HFF-Myc (cell line): Measurements from ENCODE around the gene COA7.

ENCODE experiments used
- DNase-seq: peaks from one replicate; pipeline ENCODE4 v3.0.0-alpha.2; 2011; ENCODE audit warnings: low read depth; ENCODE audit errors: extremely low read depth
- H3K4me3 ChIP-seq: replicated peaks from 2 replicates; pipeline ENCODE4 v1.5.1; 2011; ENCODE audit warnings: low read depth, mild to moderate bottlenecking, control low read depth, low read length
- TF ChIP-seq, protein P1 (sequence below): IDR thresholded peaks from 2 replicates; pipeline ENCODE4 v1.5.1; 2012; ENCODE audit warnings: mild to moderate bottlenecking, low read depth, low read length, control low read depth; ENCODE audit errors: missing control alignments

The COA7 gene

DNA sequence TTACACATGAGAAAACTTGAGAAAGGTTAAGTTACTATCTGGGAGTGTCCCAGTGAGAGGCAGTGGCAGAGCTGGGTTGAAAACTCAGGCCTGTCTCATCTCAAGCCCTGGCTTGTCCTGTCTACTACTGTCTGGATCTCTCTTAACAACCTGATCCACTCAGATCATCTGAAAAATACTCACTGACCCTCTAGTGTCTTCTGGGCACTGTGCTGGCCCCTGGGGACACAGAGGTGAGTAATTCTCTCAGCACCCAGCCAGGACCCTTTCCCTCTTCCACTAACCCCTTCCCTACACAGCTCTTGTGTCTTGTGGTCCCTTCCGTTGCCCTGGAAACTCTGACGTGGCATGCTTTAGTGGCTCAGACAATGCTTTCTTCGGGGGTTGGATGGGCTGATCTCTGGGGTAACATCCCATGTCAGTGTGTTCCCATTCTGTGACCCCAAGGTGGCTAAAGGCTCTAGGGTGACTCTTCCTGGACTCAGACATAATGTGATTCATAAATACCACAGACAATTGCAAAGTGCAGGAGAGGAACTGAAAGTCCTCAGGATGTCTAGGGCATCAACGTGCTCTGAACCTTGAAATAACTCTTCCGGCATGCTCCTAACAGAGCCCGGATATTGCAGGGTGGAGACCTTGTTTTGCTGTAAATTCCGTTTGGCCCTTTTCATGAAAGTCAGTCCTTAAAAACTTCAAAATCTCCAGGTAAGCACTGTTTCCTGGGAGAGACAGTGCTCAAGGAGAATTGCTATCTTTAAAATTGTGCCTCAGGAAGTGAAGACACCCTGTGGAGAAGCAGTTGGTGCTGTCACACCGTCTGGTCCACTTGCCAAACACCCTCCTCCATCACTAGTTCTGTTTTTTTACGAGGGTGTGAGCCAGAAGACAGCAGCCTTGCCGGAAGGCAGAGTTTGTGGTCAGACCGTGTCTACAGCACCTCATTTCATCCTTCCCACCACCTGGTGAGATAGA is 61.1 kb downstream of the COA7 start:
- no peak overlapping the region for H3K4me3 ChIP-seq
- DNase-seq = no peak

GRCh38 chr1:52635321-52636089 is 62.6 kb downstream of the COA7 start:
- no peak overlapping the region for H3K4me3 ChIP-seq
- TF ChIP-seq, protein P1, sequence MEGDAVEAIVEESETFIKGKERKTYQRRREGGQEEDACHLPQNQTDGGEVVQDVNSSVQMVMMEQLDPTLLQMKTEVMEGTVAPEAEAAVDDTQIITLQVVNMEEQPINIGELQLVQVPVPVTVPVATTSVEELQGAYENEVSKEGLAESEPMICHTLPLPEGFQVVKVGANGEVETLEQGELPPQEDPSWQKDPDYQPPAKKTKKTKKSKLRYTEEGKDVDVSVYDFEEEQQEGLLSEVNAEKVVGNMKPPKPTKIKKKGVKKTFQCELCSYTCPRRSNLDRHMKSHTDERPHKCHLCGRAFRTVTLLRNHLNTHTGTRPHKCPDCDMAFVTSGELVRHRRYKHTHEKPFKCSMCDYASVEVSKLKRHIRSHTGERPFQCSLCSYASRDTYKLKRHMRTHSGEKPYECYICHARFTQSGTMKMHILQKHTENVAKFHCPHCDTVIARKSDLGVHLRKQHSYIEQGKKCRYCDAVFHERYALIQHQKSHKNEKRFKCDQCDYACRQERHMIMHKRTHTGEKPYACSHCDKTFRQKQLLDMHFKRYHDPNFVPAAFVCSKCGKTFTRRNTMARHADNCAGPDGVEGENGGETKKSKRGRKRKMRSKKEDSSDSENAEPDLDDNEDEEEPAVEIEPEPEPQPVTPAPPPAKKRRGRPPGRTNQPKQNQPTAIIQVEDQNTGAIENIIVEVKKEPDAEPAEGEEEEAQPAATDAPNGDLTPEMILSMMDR = no peak
- no peak for DNase-seq

More for the DNA sequence above, 61.1 kb downstream of the COA7 start:
- TF ChIP-seq, protein P1 = no peak
